Activated T-cell treated with anti-CD3 and anti-CD28 coated beads for 24 hours (primary cell): ENCODE results near the gene SERPINB11.
"Not testable (repeated sequence)": the region's sequence is repeated elsewhere in the genome, so short reads cannot be mapped to it uniquely, and the experiment has no call there.

ENCODE experiments used
- DNase-seq: peaks from one replicate; pipeline ENCODE4 v3.0.0-alpha.2; 2020; ENCODE audit warnings: low read depth

The SERPINB11 gene

DNA sequence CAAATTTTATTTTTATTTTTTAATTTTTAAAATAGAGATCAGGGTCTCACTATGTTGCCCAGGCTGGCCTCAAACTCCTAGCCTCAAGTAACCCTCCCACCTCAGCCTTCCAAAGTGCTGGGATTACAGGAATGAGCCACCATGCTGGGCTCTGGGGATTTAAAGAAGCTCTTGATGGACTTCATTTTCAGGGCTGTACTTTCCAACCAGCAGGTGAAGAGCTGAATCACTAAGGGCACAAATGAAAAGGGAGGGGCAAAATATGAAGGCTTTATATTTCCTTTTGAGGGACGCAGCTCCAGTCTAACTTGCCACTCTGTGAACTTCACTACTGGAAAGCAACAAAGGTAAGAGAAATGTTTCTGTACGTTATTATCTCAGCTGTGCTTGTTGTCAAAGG, at the start of gene SERPINB11:
TSS of gene SERPINB11 (plus strand) at position 301 of the 400 bp plus-strand sequence. CDS start 7,234 bp downstream, outside the sequence.
- DNase-seq, result no peak

DNA sequence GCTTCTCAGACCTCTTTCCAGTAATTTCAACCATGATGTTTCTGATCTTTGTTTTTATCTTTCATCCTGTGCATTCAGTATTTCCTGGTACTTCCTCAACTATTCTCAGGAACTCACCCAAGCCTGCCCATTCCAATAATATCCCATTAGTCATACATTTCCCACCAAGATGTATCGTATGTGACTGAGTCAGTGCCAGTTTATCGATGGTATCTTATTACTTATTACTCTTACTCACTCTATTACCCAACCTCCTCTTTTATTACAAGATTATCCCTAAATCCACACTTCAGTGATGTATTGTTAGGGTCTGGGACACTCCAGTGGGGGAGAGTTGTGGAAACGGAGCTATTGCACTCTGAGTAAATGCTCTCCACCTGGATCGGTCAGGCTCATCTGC, 43.8 kb upstream of the SERPINB11 start:
- not testable (repeated sequence) for DNase-seq

DNA sequence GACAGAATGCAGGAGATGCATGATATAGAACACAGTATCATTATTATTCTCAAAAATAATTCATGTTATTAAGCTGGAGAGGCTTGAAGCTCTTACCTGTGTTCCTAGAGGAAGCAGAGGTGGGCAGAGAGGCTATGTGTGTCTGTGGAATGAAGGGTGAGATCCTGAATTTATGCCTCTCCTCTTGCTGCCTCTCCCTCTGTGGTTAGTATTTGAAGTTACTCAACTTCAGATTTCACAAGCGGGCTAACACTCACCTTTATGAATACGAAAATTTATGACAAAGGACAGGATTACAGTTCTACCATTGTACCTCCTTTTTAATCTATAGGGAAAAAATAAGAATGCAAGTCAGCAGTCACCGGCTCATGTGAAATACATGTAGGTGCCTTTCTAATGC, 41.0 kb upstream of the SERPINB11 start, which contains the start of gene SERPINB3:
TSS of gene SERPINB3 (minus strand) at position 144 of the 400 bp plus-strand sequence. CDS start 677 bp downstream, outside the sequence.
- not testable (repeated sequence) for DNase-seq

GRCh38 chr18:63664571-63664970, 38.2 kb upstream of the SERPINB11 start:
- DNase-seq, result no peak

GRCh38 chr18:63676526-63677323, 26.0 kb upstream of the SERPINB11 start:
- DNase-seq, result no peak

DNA sequence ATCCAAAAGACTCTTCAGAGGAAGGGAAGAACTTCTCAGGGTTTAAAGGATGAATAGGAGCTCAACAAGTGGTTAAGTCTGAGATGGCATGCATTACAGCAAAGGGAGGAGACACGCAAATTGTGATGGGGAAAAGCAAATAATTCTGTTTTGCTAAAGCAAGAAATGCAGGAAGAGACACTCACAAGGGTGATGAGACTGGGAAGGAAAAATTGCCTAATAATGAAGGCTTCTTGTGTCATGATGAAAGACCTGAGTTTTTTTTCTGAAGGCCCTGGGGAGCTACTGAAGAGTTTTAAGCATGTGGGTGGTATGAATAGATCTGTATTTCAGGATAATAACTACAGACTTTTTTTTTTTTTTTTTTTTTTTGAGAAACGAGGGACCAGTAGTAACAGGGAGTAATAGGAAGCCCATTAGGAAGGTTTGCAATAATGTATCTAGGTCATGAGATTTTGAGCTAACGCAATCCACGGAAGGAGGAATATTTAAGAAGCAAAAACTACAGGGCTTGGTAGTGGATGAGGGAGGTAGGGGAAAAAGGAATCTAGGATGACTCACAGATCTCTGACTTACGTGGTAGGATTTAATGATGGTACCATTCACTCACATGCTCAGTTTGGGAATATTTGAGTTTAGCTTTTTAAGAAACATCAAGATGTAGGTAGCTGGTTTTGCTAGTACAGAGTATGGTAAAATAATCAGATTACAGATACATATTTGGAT, 25.1 kb upstream of the SERPINB11 start:
- DNase-seq, result no peak

DNA sequence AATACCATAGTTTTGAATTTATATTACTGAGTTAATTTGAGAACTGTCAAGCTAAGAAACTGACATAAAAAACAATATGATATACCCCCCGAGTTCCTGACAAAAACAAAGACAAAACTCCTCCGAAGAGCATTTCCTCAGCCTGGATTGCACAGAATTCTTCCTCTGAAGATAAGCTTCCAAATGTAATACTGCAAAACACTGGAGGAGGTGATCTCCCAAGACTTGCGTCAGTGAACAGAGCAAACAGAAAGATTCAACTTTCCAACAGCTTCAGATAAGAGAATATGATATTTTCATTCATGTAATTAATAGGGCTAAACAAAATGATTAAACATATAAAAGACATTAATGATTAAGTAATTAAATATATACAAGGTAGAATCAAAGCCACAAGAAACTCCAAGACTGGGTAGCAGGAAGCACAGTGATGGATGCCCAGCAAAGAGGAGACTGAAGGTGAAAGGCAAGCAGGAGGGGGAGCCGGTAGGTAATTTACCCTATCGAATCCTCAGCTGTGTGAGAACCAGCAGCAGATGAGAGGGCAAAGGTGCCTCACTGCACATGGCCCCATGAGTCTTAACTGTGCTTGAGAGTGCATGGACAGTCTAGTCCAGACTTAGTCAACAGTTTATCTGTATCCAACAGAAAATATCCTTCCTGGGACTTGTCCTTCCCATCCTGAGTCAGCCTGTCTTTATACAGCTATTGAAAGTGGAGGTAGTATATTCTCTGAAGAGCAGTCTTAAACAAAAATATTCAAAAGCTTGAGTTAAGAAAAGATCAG, 22.7 kb upstream of the SERPINB11 start:
- no peak for DNase-seq

DNA sequence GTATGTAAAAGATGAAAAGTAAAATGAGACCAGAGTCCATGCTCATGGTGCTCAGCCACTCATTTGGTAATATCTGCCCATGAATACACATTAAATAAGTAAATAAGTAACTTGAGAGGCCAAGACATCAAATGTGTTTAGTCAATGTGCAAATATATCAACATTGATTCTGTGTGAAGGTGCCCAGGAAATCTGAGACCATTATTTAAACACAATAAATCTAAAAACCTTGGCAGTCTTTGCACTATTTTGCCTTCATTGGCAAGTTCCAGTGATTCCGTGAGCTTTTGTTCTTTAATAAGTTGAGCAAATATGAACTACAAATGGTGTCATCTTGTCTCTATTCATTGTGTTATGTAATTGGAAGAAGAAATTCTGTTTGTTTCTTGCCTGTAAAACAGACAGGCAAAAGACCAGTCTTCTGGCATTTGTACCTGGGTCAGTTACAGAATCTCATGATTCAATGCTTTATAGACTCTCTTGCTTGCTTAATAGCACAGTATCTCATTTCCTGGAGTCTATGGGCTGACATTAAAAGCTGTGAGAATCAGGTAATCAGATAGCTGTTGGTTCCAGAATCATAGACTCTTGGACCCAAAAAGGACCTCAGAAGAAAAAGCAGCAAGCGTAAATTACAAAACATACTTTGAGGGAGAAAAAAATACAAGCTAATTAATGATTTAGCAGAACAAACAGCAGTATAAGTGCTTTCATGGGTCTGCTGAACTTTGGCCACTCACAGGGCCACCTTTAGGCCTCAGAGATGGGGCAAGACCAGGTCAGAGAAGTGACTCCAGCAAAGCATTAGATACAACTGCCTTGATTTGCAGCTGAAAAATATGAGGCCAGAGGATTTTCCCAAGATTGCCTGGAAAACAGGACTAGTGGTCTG, 21.1 kb upstream of the SERPINB11 start:
- no peak for DNase-seq

- DNase-seq, result no peak
These were observed 19.6 kb upstream of the SERPINB11 start for GRCh38 chr18:63683152-63683551.

GRCh38 chr18:63683890-63684289, 18.9 kb upstream of the SERPINB11 start:
- DNase-seq, result no peak

GRCh38 chr18:63684718-63685117, 18.0 kb upstream of the SERPINB11 start:
- no peak for DNase-seq

- no peak for DNase-seq
These were observed 15.9 kb upstream of the SERPINB11 start for GRCh38 chr18:63686871-63687270.

DNA sequence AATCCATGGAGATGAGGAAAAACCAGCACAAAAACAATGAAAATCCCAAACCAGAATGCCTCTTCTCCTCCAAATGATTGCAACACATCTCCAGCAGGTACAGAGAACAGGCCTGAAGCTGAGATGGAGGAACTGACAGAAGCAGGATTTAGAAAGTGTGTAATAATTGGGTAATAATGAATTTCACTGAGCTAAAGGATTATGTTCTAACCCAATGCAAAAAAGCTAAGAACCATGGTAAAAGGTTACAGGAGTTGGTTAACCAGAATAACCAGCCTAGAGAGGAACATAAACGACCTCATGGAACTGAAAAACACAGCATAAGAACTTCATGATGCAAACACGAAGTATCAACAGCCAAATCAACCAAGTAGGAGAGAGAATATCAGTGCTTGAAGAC, 13.7 kb upstream of the SERPINB11 start:
- no peak for DNase-seq

GRCh38 chr18:63697097-63697660, 5.6 kb upstream of the SERPINB11 start:
- no peak for DNase-seq

- no peak for DNase-seq
These were observed 2.3 kb upstream of the SERPINB11 start for GRCh38 chr18:63700501-63700900.

DNA sequence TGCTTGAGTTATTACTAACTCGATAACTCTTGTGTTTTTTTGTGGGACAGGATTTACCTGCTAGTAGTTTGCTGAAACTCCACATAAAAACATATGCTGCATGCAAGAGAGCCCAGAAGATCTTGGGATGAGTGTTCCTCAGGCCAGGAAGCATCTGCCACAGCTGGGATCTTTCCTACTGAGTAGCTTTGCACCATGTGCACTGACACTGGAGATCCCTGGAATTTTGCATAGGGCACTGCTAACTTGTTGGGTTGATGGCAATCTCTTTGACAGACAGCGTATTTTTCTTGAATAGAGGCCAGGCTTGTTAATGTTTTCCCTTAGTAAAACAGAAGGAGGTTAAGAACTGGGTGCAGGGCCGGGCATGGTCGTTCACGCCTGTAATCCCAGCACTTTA, 808 bp upstream of the SERPINB11 start:
- no peak for DNase-seq

GRCh38 chr18:63705401-63705800, 2.6 kb downstream of the SERPINB11 start:
- DNase-seq, result no peak

DNA sequence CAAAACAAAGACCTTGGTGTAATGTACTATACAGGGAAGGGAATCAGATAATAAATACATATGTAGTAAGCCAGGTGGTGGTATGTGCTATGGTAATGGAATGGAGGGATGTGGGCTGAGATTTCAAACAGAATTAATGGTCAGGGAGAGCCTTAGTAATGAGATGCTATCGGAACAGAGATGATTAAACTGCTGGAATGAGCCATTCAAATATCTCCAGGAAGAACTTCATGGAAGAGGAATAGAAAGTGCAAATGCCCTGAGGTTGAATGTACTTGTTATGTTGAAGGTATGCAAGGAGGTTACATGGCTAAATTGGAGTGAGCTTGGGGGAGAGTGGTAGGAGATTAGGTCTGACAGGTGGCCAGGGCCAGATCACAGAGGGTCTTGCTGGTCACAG, 5.1 kb downstream of the SERPINB11 start:
- no peak for DNase-seq

DNA sequence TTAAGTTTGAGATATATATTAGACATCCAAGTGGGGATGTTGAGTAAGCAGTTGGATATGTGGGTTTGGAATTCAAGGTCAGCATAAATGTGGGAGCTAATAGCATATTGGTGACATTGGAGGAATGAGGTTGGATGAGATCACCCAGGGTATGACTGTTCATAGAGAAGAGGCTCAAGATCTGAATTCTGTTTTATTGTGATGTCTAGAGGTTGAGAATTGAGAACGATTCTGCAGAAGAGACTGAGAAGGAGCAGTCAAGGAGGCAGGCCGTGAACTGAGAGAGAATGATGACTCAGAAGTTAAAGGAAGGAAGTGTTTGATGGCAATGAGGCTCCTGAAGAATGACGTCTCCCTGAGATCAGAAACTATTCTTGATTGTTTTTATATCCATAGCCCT, 5.9 kb downstream of the SERPINB11 start:
- no peak for DNase-seq

GRCh38 chr18:63725682-63726480, 23.1 kb downstream of the SERPINB11 start:
- no peak for DNase-seq
